HG03571 (cell line): Measurements from ENCODE around the gene AGPAT4.

Experiments used
- ATAC-seq: cut with Tn5 transposase; IDR thresholded peaks from one replicate; pipeline ENCODE4 v1.9.1; 2021; ENCODE audit not compliant: unreplicated experiment

The AGPAT4 gene

GRCh38 chr6:161117942-161118341 lies 155.9 kb downstream of the AGPAT4 start:
- ATAC-seq = no peak

GRCh38 chr6:161117308-161117707 lies 156.6 kb downstream of the AGPAT4 start:
- ATAC-seq = no peak

- no peak for ATAC-seq
Observed at GRCh38 chr6:161116554-161116953, 157.3 kb downstream of the AGPAT4 start.

GRCh38 chr6:161115468-161115867 lies 158.4 kb downstream of the AGPAT4 start:
- ATAC-seq = no peak

GRCh38 chr6:161111261-161111660 lies 162.6 kb downstream of the AGPAT4 start:
- no peak for ATAC-seq

GRCh38 chr6:161110028-161110779 lies 163.7 kb downstream of the AGPAT4 start:
- no peak for ATAC-seq

GRCh38 chr6:161109366-161109765 lies 164.5 kb downstream of the AGPAT4 start:
- ATAC-seq = no peak

GRCh38 chr6:161108916-161109315 lies 164.9 kb downstream of the AGPAT4 start:
- no peak for ATAC-seq

GRCh38 chr6:161107779-161108730 lies 165.8 kb downstream of the AGPAT4 start:
- ATAC-seq = no peak

- no peak for ATAC-seq
Observed at GRCh38 chr6:161105408-161105807, 168.5 kb downstream of the AGPAT4 start.

- ATAC-seq = no peak
Observed at GRCh38 chr6:161104966-161105365, 168.9 kb downstream of the AGPAT4 start.

GRCh38 chr6:161103475-161103874 lies 170.4 kb downstream of the AGPAT4 start:
- no peak for ATAC-seq

- ATAC-seq = no peak
Observed at GRCh38 chr6:161101517-161101916, 172.3 kb downstream of the AGPAT4 start.

- no peak for ATAC-seq
Observed at GRCh38 chr6:161100072-161100471, 173.8 kb downstream of the AGPAT4 start.

GRCh38 chr6:161095916-161096315 lies 177.9 kb downstream of the AGPAT4 start:
- ATAC-seq = no peak

- ATAC-seq = no peak
Observed at GRCh38 chr6:161094955-161095354, 178.9 kb downstream of the AGPAT4 start.

- no peak for ATAC-seq
Observed at GRCh38 chr6:161091972-161092701, 181.7 kb downstream of the AGPAT4 start.

- ATAC-seq = no peak
Observed at GRCh38 chr6:161091151-161091550, 182.7 kb downstream of the AGPAT4 start.

GRCh38 chr6:161088676-161089328 lies 185.1 kb downstream of the AGPAT4 start:
- no peak for ATAC-seq

- ATAC-seq = no peak
Observed at GRCh38 chr6:161085246-161085645, 188.6 kb downstream of the AGPAT4 start.

GRCh38 chr6:161082215-161082614 lies 191.6 kb downstream of the AGPAT4 start:
- no peak for ATAC-seq
